T1000 (cell line): ENCODE data around the gene SLC35B2.

Source experiments
- DNase-seq: peaks from one replicate; lab custom pipeline; 2025; ENCODE audit warnings: mixed read lengths; lab: John Stamatoyannopoulos, UW

The SLC35B2 gene

GRCh38 chr6:44285552-44286284 lies 28.4 kb upstream of the SLC35B2 start:
- no peak for DNase-seq

- DNase-seq: no peak
Observed at GRCh38 chr6:44284867-44285266, 27.5 kb upstream of the SLC35B2 start.

- DNase-seq: no peak
Observed at GRCh38 chr6:44284121-44284520, 26.8 kb upstream of the SLC35B2 start.

- DNase-seq: peak; percentile 33
Observed at GRCh38 chr6:44278774-44279697, 21.7 kb upstream of the SLC35B2 start.

GRCh38 chr6:44278315-44278714 lies 21.0 kb upstream of the SLC35B2 start:
- DNase-seq: no peak

- DNase-seq: no peak
Observed at GRCh38 chr6:44277763-44278162, 20.4 kb upstream of the SLC35B2 start.

- DNase-seq: no peak
Observed at GRCh38 chr6:44276667-44277640, 19.6 kb upstream of the SLC35B2 start.

GRCh38 chr6:44275749-44276648 lies 18.7 kb upstream of the SLC35B2 start:
- DNase-seq: no peak

- DNase-seq: no peak
Observed at GRCh38 chr6:44275271-44275748, 18.0 kb upstream of the SLC35B2 start.

GRCh38 chr6:44273617-44274016 lies 16.3 kb upstream of the SLC35B2 start:
- DNase-seq: no peak

- DNase-seq: no peak
Observed at GRCh38 chr6:44272999-44273566, 15.8 kb upstream of the SLC35B2 start.

GRCh38 chr6:44272529-44272928 lies 15.2 kb upstream of the SLC35B2 start:
- no peak for DNase-seq

- DNase-seq: no peak
Observed at GRCh38 chr6:44271914-44272313, 14.6 kb upstream of the SLC35B2 start.

- DNase-seq: no peak
Observed at GRCh38 chr6:44271406-44271723, 14.0 kb upstream of the SLC35B2 start.

- no peak for DNase-seq
Observed at GRCh38 chr6:44270526-44271405, 13.4 kb upstream of the SLC35B2 start.

- no peak for DNase-seq
Observed at GRCh38 chr6:44269921-44270525, 12.7 kb upstream of the SLC35B2 start, which contains the start of gene TMEM151B. Gene TMEM151B, plus strand, starts transcription at chr6:44270450. Its CDS starts 293 bp downstream, at chr6:44270743.

- no peak for DNase-seq
Observed at GRCh38 chr6:44269178-44269920, 12.0 kb upstream of the SLC35B2 start.

GRCh38 chr6:44268095-44268628 lies 10.8 kb upstream of the SLC35B2 start:
- DNase-seq: no peak
